DND-41 (cell line): ENCODE measurements around the gene GRK1.

Experiments
- CTCF ChIP-seq: IDR thresholded peaks from 2 replicates; pipeline ENCODE4 v1.5.1; 2012; ENCODE audit warnings: borderline replicate concordance, low read length, moderate library complexity, mild to moderate bottlenecking; ENCODE audit not compliant: poor library complexity, severe bottlenecking; ENCODE audit errors: extremely low read depth
- EZH2 ChIP-seq: IDR thresholded peaks from 3 replicates; pipeline ENCODE4 v1.6.1; 2012; ENCODE audit warnings: borderline replicate concordance, low read depth, mild to moderate bottlenecking, moderate library complexity, low read length, inconsistent platforms; ENCODE audit not compliant: severe bottlenecking

- TF ChIP-seq CTCF (no peak), EZH2 (no peak)
These were observed 12.9 kb upstream of the GRK1 start for GRCh38 chr13:113654175-113654560.
